GM12878 (cell line): ENCODE data around the gene HIP1. TPM values are rescaled to one million over a fixed set of nuclear protein-coding genes. Genes with fewer than 3 reads are reported as not detected.
"Not testable (repeated sequence)": the region's sequence is repeated elsewhere in the genome, so short reads cannot be mapped to it uniquely, and the experiment has no call there.

Experiments
- ATAC-seq: fragments of 200-7000 bp; cut with Tn5 transposase; 3 replicates; pipeline ENCODE4 v1.9.1; 2020; ENCODE audit warnings: mild to moderate bottlenecking, moderate library complexity
- BruUV-seq: library from RNA; stranded (reverse); fragments of 400-500 nt; replicated peaks from 2 replicates; lab custom pipeline; 2021; lab: Mats Ljungman, UMichigan
- CTCF ChIA-PET: fragments of 300-600 bp; sonication (Branson Sonifier 250); formaldehyde crosslinking; extraction: SDS; loops from one replicate; lab custom pipeline; 2021; ENCODE audit warnings: inconsistent platforms; lab: Yijun Ruan, JAX
- POLR2A ChIA-PET: fragments of 350-600 bp; formaldehyde crosslinking; extraction: SDS; loops from one replicate; lab custom pipeline; 2021; ENCODE audit warnings: inconsistent platforms; lab: Charles Lee
- RAD21 ChIA-PET: fragments of 300-600 bp; sonication (Branson Sonifier 250); formaldehyde crosslinking; loops from one replicate; lab custom pipeline; 2023; ENCODE audit warnings: antibody characterized with exemption; ENCODE audit not compliant: unreplicated experiment; lab: Charles Lee
- SMC1A ChIA-PET: fragments of 300-600 bp; sonication (Branson Sonifier 250); formaldehyde crosslinking; loops from one replicate; lab custom pipeline; 2023; ENCODE audit not compliant: unreplicated experiment, uncharacterized antibody; lab: Charles Lee
- DNase-seq: peaks from one replicate; pipeline ENCODE4 v3.0.0-alpha.2; 2011; ENCODE audit warnings: low read depth, low spot score
- FAIRE-seq: peaks from 3 replicates; lab custom pipeline; 2011; peaks lifted over from hg19 to GRCh38; lab: Jason Lieb, UNC
- H2AFZ ChIP-seq: 2 replicates; pipeline ENCODE4 v1.6.0; 2011; ENCODE audit warnings: low read depth, low read length, control low read depth; ENCODE audit not compliant: control insufficient read depth
- H3K27ac ChIP-seq: 2 replicates; pipeline ENCODE4 v1.5.1; 2011; ENCODE audit warnings: control low read depth; ENCODE audit not compliant: control insufficient read depth, insufficient read depth
- H3K27me3 ChIP-seq, 2 experiments: replicated peaks in 1 of 2; 2 replicates each; pipeline versions ENCODE4 v1.6.0 to v1.6.1; 2011; ENCODE audit warnings: low read length in 1 of 2; ENCODE audit not compliant: control insufficient read depth in 2 of 2, insufficient read depth in 2 of 2
- H3K36me3 ChIP-seq, 2 experiments: 2 replicates each; pipeline ENCODE4 v1.5.1; 2011; ENCODE audit warnings: low read length in 1 of 2; ENCODE audit not compliant: control insufficient read depth in 2 of 2, insufficient read depth in 2 of 2
- H3K4me1 ChIP-seq: 2 replicates; pipeline ENCODE4 v1.6.1; 2011; ENCODE audit warnings: mild to moderate bottlenecking, low read length, moderate library complexity, mixed read lengths; ENCODE audit not compliant: control insufficient read depth, insufficient read depth
- H3K4me2 ChIP-seq: 2 replicates; pipeline ENCODE4 v1.6.0; 2011; ENCODE audit warnings: control low read depth; ENCODE audit not compliant: control insufficient read depth, insufficient read depth
- H3K4me3 ChIP-seq: fragments of 200-600 bp; sonication (generic); 2 replicates; pipeline ENCODE4 v1.5.1; 2016
- H3K79me2 ChIP-seq: 2 replicates; pipeline ENCODE4 v1.6.0; 2011; ENCODE audit warnings: low read length; ENCODE audit not compliant: control insufficient read depth, insufficient read depth
- H3K9ac ChIP-seq: 2 replicates; pipeline ENCODE4 v1.8.0; 2011; ENCODE audit warnings: low read length, control low read depth, mixed read lengths; ENCODE audit not compliant: control insufficient read depth, insufficient read depth
- H3K9me3 ChIP-seq: replicated peaks from 3 replicates; pipeline ENCODE4 v1.5.1; 2011; ENCODE audit warnings: mild to moderate bottlenecking, low read length; ENCODE audit not compliant: control insufficient read depth, insufficient read depth
- H4K20me1 ChIP-seq: 2 replicates; pipeline ENCODE4 v1.6.0; 2011; ENCODE audit not compliant: control insufficient read depth, insufficient read depth
- BACH1 ChIP-seq: fragments of 450-650 bp; IDR thresholded peaks from 2 replicates; pipeline ENCODE4 v1.6.1; 2017; ENCODE audit warnings: mild to moderate bottlenecking, borderline replicate concordance
- CREB1 ChIP-seq: IDR thresholded peaks from 2 replicates; pipeline ENCODE4 v1.6.1; 2012; ENCODE audit warnings: low read depth, mild to moderate bottlenecking, inconsistent platforms
- EED ChIP-seq: sonication (generic); IDR thresholded peaks from 2 replicates; pipeline ENCODE4 v1.6.1; 2016; ENCODE audit warnings: antibody characterized with exemption, low read depth
- GABPA ChIP-seq: IDR thresholded peaks from 2 replicates; pipeline ENCODE4 v1.6.1; 2014; ENCODE audit warnings: antibody characterized with exemption, low read depth, mild to moderate bottlenecking, inconsistent platforms
- MXI1 ChIP-seq: fragments of 150-350 bp; IDR thresholded peaks from 2 replicates; pipeline ENCODE4 v1.6.1; 2011; ENCODE audit warnings: low read depth, mild to moderate bottlenecking, inconsistent platforms, low read length, improper control_type of control experiment
- PAX5 ChIP-seq: IDR thresholded peaks from 2 replicates; pipeline ENCODE4 v1.6.1; 2011; ENCODE audit warnings: low read depth, low read length, borderline replicate concordance
- POLR2AphosphoS2 ChIP-seq: IDR thresholded peaks from 2 replicates; pipeline ENCODE4 v1.6.1; 2011; ENCODE audit warnings: low read depth, mild to moderate bottlenecking, low read length, improper control_type of control experiment, moderate library complexity
- RELB ChIP-seq: fragments of 450-650 bp; IDR thresholded peaks from 2 replicates; pipeline ENCODE4 v1.6.1; 2017; ENCODE audit warnings: low read depth, mild to moderate bottlenecking, moderate library complexity
- YY1 ChIP-seq: IDR thresholded peaks from 2 replicates; pipeline ENCODE4 v1.6.1; 2011; ENCODE audit warnings: low read depth, mild to moderate bottlenecking, low read length
- ZNF687 ChIP-seq: fragments of 450-650 bp; IDR thresholded peaks from 2 replicates; pipeline ENCODE4 v1.6.1; 2017; ENCODE audit warnings: mild to moderate bottlenecking, moderate library complexity
- WGBS: methylation state at CpG from one replicate; pipeline ENCODE4 v1.1.6; 2016; ENCODE audit warnings: low lambda C conversion rate; ENCODE audit not compliant: insufficient replicate concordance, insufficient coverage; ENCODE audit errors: missing lambda C conversion rate; 5-methylcytosine and 5-hydroxymethylcytosine counted together
- in situ Hi-C: fragments of 300-500 bp; cut with MboI; formaldehyde crosslinking; loops from 9 replicates; pipeline ENCODE4 v1.14.3; 2018; ENCODE audit warnings: mixed read lengths
- intact Hi-C: fragments of 100-400 bp; cut with micrococcal nuclease; formaldehyde crosslinking; loops from one replicate; pipeline ENCODE4 v1.14.2; 2022; ENCODE audit not compliant: unreplicated experiment
- polyA plus RNA-seq, 11 experiments: library from polyadenylated mRNA; depleted of rRNA in 4 of 11; unstranded in 6 of 11; stranded (reverse) in 5 of 11; fragments of >200 nt; fragmentation: Nextera tagmentation in 4 of 11; fragmentation: Illumina TruSeq in 1 of 11; extraction: Ambion mirVana in 4 of 11; extraction: Trizol in 1 of 11; gene quantifications; 1 replicate in 1 of 11; 2 replicates in 10 of 11; pipeline versions ENCODE4 v1.2.1 to v1.2.3, GENCODE V29; 2011 to 2016; ENCODE audit warnings: inconsistent platforms in 2 of 11, missing spikeins in 2 of 11, low read depth in 1 of 11
- total RNA-seq, 4 experiments: library from RNA; depleted of rRNA in 3 of 4; stranded (reverse); fragments of >200 nt in 3 of 4; fragmentation: Illumina TruSeq in 1 of 4; extraction: Trizol in 1 of 4; gene quantifications; 2 replicates each; pipeline versions ENCODE4 v1.2.1 to v1.2.3, GENCODE V29; 2013 to 2021

HIP1 gene
- total and polyA plus RNA-seq, 10 of the 15 experiments (the other 5 are each of a cell fraction or from before 2014, with no cell fraction given), result 1.2 to 9.7 (median 3.2) TPM

GRCh38 chr7:75492020-75492419, 246.7 kb downstream of the HIP1 start, which contains the start of gene SPDYE5:
TSS of gene SPDYE5 (plus strand) at chr7:75492320. CDS start at chr7:75494048, 1,728 bp downstream.
- H3K4me1 ChIP-seq, H3K79me2 ChIP-seq, H3K4me2 ChIP-seq, H3K27ac ChIP-seq, ATAC-seq, POLR2A ChIA-PET, DNase-seq, H2AFZ ChIP-seq, in situ Hi-C loops, RAD21 ChIA-PET, CTCF ChIA-PET, H3K4me3 ChIP-seq, H3K36me3 ChIP-seq, H3K9ac ChIP-seq, H3K9me3 ChIP-seq, H4K20me1 ChIP-seq, SMC1A ChIA-PET, intact Hi-C loops, FAIRE-seq, BruUV-seq, H3K27me3 ChIP-seq: not testable (repeated sequence)
- WGBS, result 89% methylated on average over 5 of the region's 6 CpGs

DNA sequence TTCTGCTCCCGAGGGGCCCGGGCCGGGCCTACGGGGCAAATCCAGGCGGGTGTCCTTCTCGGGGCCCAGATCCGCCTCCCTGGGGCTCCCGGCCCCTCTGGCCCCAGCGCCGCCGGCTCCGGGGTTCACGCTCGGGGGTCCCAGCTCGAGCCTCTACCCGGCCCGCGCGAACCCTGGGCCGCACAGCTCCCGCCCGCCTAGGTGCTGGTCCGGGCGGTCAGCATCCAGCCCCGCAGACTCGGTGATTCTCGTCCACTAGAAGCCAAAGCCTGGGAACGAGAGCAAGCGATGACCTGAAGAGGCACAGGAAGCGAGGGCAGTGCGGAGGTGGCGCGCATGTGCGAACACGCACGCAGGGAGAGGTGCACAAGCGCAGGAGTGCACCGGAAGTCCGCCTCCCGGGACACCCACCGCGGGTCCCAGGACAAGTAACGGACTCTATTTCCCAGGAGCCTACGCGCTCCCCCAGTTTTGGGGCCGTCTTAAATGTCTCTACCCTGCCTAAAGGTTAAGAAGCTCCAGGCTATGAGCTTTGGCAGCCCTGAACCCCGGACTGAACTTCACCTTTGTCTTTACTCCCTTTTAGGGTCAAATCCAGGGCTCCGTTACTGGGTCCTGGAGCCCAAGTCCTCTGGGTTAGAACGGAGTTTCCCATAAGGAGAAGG, 252.6 kb downstream of the HIP1 start, which contains the start of gene POM121C:
Gene POM121C, minus strand, starts transcription at position 321 of the 665 bp plus-strand sequence. CDS start 44,803 bp downstream, outside the sequence.
- peak within 1 kb of the TSS; percentile 84 for H3K4me2 ChIP-seq
- peak within 1 kb of the TSS; percentile 67 for H3K4me3 ChIP-seq
- FAIRE-seq, H3K27me3 ChIP-seq, in situ Hi-C loops, POLR2A ChIA-PET, BruUV-seq, H3K36me3 ChIP-seq, H3K9me3 ChIP-seq, H3K4me1 ChIP-seq, intact Hi-C loops, H4K20me1 ChIP-seq: not testable (repeated sequence)
- RAD21 ChIA-PET, result interaction anchor here (0.7 kb wide), 1 partner anchor 42 kb away, joined by 3 read pairs; no protein-coding TSS in a partner anchor
- CTCF ChIA-PET, result interaction anchor here (0.7 kb wide), 1 partner anchor 144 kb away, joined by 3 read pairs; no protein-coding TSS in a partner anchor
- WGBS, result 2% methylated on average over 42 of the region's 49 CpGs
- SMC1A ChIA-PET, result interaction anchor here (1.7 kb wide), 1 partner anchor 49 kb away, joined by 4 read pairs; no protein-coding TSS in a partner anchor
- ATAC-seq (peak; percentile 100), DNase-seq (peak; percentile 69)
- H3K79me2 ChIP-seq, result peaks cover 18% of the 10 kb centered on the region
- peak within 1 kb of the TSS; percentile 82 for H3K9ac ChIP-seq
- peak within 1 kb of the TSS; percentile 74 for H3K27ac ChIP-seq
- H2AFZ ChIP-seq, result peak within 1 kb of the TSS; percentile 72
- TF ChIP-seq CREB1 (0 out of 2 replicates have a peak, but pooled peaks have one; percentile 45), MXI1 (peak; percentile 51), PAX5 (0 out of 2 replicates have a peak, but pooled peaks have one; percentile 15), YY1 (peak; percentile 28; the same call in 1 of the 2 replicates), RELB (peak; percentile 48; the same call in 1 of the 2 replicates), ZNF687 (peak; percentile 71; the same call in 1 of the 2 replicates), EED (peak; percentile 51; the same call in 1 of the 2 replicates), POLR2AphosphoS2 (peak; percentile 88), GABPA (peak; percentile 80), BACH1 (peak; percentile 22; the same call in 1 of the 2 replicates)
